HEK293 (cell line): ENCODE measurements around the gene TP53I11.

Source experiments
- BCL11B ChIP-seq: fragments of 450-650 bp; formaldehyde crosslinking; IDR thresholded peaks from 2 replicates; pipeline ENCODE4 v1.5.1; 2016; ENCODE audit warnings: low read depth, missing biosample characterization, missing genetic modification characterization
- KLF16 ChIP-seq: fragments of 450-650 bp; formaldehyde crosslinking; IDR thresholded peaks from 2 replicates; pipeline ENCODE4 v1.5.1; 2017; ENCODE audit warnings: missing biosample characterization, missing genetic modification characterization
- KLF8 ChIP-seq: fragments of 450-650 bp; formaldehyde crosslinking; IDR thresholded peaks from 2 replicates; pipeline ENCODE4 v1.5.1; 2016; ENCODE audit warnings: missing biosample characterization, missing genetic modification characterization
- MYNN ChIP-seq: fragments of 450-650 bp; formaldehyde crosslinking; IDR thresholded peaks from 2 replicates; pipeline ENCODE4 v1.5.1; 2016; ENCODE audit warnings: missing biosample characterization, missing genetic modification characterization, borderline replicate concordance
- SP2 ChIP-seq: fragments of 450-650 bp; formaldehyde crosslinking; IDR thresholded peaks from 2 replicates; pipeline ENCODE4 v1.5.1; 2016; ENCODE audit warnings: missing biosample characterization, missing genetic modification characterization
- SP7 ChIP-seq: fragments of 450-650 bp; formaldehyde crosslinking; IDR thresholded peaks from 2 replicates; pipeline ENCODE4 v1.5.1; 2016; ENCODE audit warnings: missing biosample characterization, missing genetic modification characterization
- YY2 ChIP-seq: fragments of 450-650 bp; formaldehyde crosslinking; IDR thresholded peaks from 2 replicates; pipeline ENCODE4 v1.5.1; 2016; ENCODE audit warnings: missing biosample characterization, missing genetic modification characterization
- ZBTB17 ChIP-seq: fragments of 450-650 bp; formaldehyde crosslinking; IDR thresholded peaks from 2 replicates; pipeline ENCODE4 v1.5.1; 2016; ENCODE audit warnings: missing biosample characterization, missing genetic modification characterization
- ZBTB8A ChIP-seq: fragments of 450-650 bp; formaldehyde crosslinking; IDR thresholded peaks from 2 replicates; pipeline ENCODE4 v1.5.1; 2016; ENCODE audit warnings: missing biosample characterization, missing genetic modification characterization
- ZNF157 ChIP-seq: fragments of 450-650 bp; formaldehyde crosslinking; IDR thresholded peaks from 2 replicates; pipeline ENCODE4 v1.5.1; 2016; ENCODE audit warnings: missing biosample characterization, missing genetic modification characterization
- ZNF239 ChIP-seq: fragments of 450-650 bp; formaldehyde crosslinking; IDR thresholded peaks from 2 replicates; pipeline ENCODE4 v1.5.1; 2016; ENCODE audit warnings: missing biosample characterization, missing genetic modification characterization
- ZNF341 ChIP-seq: fragments of 450-650 bp; formaldehyde crosslinking; IDR thresholded peaks from 2 replicates; pipeline ENCODE4; 2016; ENCODE audit warnings: low read depth, missing biosample characterization, missing genetic modification characterization
- ZNF404 ChIP-seq: fragments of 450-650 bp; formaldehyde crosslinking; IDR thresholded peaks from 2 replicates; pipeline ENCODE4 v1.5.1; 2017; ENCODE audit warnings: missing biosample characterization, missing genetic modification characterization
- ZNF416 ChIP-seq: fragments of 450-650 bp; formaldehyde crosslinking; IDR thresholded peaks from 2 replicates; pipeline ENCODE4 v1.5.1; 2016; ENCODE audit warnings: missing biosample characterization, missing genetic modification characterization
- ZNF473 ChIP-seq: fragments of 450-650 bp; formaldehyde crosslinking; IDR thresholded peaks from 2 replicates; pipeline ENCODE4 v1.5.1; 2017; ENCODE audit warnings: missing biosample characterization, missing genetic modification characterization
- ZNF560 ChIP-seq: fragments of 450-650 bp; formaldehyde crosslinking; IDR thresholded peaks from 2 replicates; pipeline ENCODE4 v1.5.1; 2017; ENCODE audit warnings: missing biosample characterization, missing genetic modification characterization, borderline replicate concordance
- ZNF571 ChIP-seq: fragments of 450-650 bp; formaldehyde crosslinking; IDR thresholded peaks from 2 replicates; pipeline ENCODE4 v1.5.0; 2017; ENCODE audit warnings: missing biosample characterization, missing genetic modification characterization
- ZNF626 ChIP-seq: fragments of 450-650 bp; sonication (Bioruptor Pico); formaldehyde crosslinking; IDR thresholded peaks from 2 replicates; pipeline ENCODE4 v1.5.1; 2018; ENCODE audit warnings: missing biosample characterization, missing genetic modification characterization, inconsistent platforms
- ZNF660 ChIP-seq: fragments of 450-650 bp; IDR thresholded peaks from 2 replicates; pipeline ENCODE4 v1.5.1; 2018; ENCODE audit warnings: missing biosample characterization, mild to moderate bottlenecking, missing genetic modification characterization
- ZNF76 ChIP-seq: fragments of 450-650 bp; formaldehyde crosslinking; IDR thresholded peaks from 2 replicates; pipeline ENCODE4; 2016; ENCODE audit warnings: low read depth, missing biosample characterization, missing genetic modification characterization, borderline replicate concordance
- ZNF777 ChIP-seq: fragments of 450-650 bp; formaldehyde crosslinking; IDR thresholded peaks from 2 replicates; pipeline ENCODE4 v1.5.1; 2017; ENCODE audit warnings: missing biosample characterization, missing genetic modification characterization, borderline replicate concordance
- TF ChIP-seq, protein P1 (sequence below): fragments of 450-650 bp; formaldehyde crosslinking; IDR thresholded peaks from 2 replicates; pipeline ENCODE4 v1.5.1; 2016; ENCODE audit warnings: missing biosample characterization, missing genetic modification characterization
- TF ChIP-seq, protein P2 (sequence below): fragments of 450-650 bp; formaldehyde crosslinking; IDR thresholded peaks from 2 replicates; pipeline ENCODE4; 2016; ENCODE audit warnings: missing biosample characterization, missing genetic modification characterization
- TF ChIP-seq, protein P3 (sequence below): fragments of 450-650 bp; formaldehyde crosslinking; IDR thresholded peaks from 2 replicates; pipeline ENCODE4 v1.5.1; 2016; ENCODE audit warnings: missing biosample characterization, missing genetic modification characterization
- TF ChIP-seq, protein P4 (sequence below): fragments of 450-650 bp; formaldehyde crosslinking; IDR thresholded peaks from 2 replicates; pipeline ENCODE4 v1.5.1; 2016; ENCODE audit warnings: missing biosample characterization, missing genetic modification characterization
- TF ChIP-seq, protein P5 (sequence below): fragments of 450-650 bp; formaldehyde crosslinking; IDR thresholded peaks from 2 replicates; pipeline ENCODE4 v1.5.1; 2017; ENCODE audit warnings: missing biosample characterization, missing genetic modification characterization
- TF ChIP-seq, protein P6 (sequence below): fragments of 450-650 bp; formaldehyde crosslinking; IDR thresholded peaks from 2 replicates; pipeline ENCODE4 v1.5.1; 2016; ENCODE audit warnings: missing biosample characterization, missing genetic modification characterization
- TF ChIP-seq, protein P7 (sequence below): fragments of 450-650 bp; formaldehyde crosslinking; IDR thresholded peaks from 2 replicates; pipeline ENCODE4 v1.5.1; 2016; ENCODE audit warnings: missing biosample characterization, missing genetic modification characterization
- TF ChIP-seq, protein P8 (sequence below): fragments of 450-650 bp; formaldehyde crosslinking; IDR thresholded peaks from 2 replicates; pipeline ENCODE4 v1.5.1; 2016; ENCODE audit warnings: missing biosample characterization, missing genetic modification characterization

The TP53I11 gene

DNA sequence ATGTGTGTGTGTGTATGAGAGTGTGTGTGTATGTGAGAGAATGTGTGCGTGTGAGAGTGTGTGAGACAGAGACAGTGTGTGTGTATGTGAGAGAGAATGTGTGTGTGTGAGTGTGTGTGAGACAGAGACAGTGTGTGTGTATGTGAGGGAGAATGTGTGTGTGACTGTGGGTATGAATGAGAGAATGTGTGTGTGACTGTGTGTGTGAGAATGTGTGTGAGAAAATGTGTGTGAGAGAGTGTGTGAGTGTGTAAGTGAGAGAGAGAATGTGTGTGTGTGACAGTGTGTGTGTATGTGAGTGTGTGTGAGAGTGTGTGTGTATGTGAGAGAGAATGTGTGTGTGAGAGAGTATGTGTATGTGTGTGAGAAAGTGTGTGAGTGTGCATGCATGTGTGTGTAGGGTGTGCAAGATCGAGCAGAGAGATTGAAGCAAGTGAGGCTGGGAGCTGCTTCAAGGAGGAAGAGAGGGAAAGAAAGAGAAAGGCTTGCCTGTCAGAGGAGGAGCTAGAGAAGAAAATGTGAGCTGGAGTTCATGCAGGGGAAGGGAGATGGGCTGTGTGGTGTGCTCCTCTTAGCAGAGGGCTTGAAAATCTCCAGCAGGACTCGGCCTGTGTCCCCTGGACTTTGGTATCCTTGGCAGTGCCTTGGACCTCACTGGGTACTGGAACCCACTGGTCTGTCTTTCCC lies 27.7 kb upstream of the TP53I11 start (continued):
- TF ChIP-seq, protein P1, sequence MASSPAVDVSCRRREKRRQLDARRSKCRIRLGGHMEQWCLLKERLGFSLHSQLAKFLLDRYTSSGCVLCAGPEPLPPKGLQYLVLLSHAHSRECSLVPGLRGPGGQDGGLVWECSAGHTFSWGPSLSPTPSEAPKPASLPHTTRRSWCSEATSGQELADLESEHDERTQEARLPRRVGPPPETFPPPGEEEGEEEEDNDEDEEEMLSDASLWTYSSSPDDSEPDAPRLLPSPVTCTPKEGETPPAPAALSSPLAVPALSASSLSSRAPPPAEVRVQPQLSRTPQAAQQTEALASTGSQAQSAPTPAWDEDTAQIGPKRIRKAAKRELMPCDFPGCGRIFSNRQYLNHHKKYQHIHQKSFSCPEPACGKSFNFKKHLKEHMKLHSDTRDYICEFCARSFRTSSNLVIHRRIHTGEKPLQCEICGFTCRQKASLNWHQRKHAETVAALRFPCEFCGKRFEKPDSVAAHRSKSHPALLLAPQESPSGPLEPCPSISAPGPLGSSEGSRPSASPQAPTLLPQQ (tag by site-specific recombination), result no peak
- TF ChIP-seq ZNF76 (tag by site-specific recombination) (no peak), ZNF473 (tag by site-specific recombination) (no peak), ZNF660 (no peak), YY2 (tag by site-specific recombination) (no peak), ZBTB17 (no peak), ZNF777 (tag by site-specific recombination) (no peak), MYNN (no peak), ZNF157 (tag by site-specific recombination) (peak; percentile 34; the same call in 1 of the 2 replicates), ZNF404 (tag by site-specific recombination) (no peak), ZNF571 (0 out of 2 replicates have a peak, but pooled peaks have one; percentile 45), SP7 (tag by site-specific recombination) (no peak), KLF16 (tag by site-specific recombination) (no peak), ZNF626 (tag by site-specific recombination) (no peak), ZNF560 (tag by site-specific recombination) (no peak), BCL11B (no peak), ZNF341 (no peak), SP2 (tag by site-specific recombination) (no peak), ZNF416 (tag by site-specific recombination) (no peak), ZBTB8A (tag by site-specific recombination) (no peak), ZNF239 (no peak), KLF8 (no peak)
- TF ChIP-seq, protein P2, sequence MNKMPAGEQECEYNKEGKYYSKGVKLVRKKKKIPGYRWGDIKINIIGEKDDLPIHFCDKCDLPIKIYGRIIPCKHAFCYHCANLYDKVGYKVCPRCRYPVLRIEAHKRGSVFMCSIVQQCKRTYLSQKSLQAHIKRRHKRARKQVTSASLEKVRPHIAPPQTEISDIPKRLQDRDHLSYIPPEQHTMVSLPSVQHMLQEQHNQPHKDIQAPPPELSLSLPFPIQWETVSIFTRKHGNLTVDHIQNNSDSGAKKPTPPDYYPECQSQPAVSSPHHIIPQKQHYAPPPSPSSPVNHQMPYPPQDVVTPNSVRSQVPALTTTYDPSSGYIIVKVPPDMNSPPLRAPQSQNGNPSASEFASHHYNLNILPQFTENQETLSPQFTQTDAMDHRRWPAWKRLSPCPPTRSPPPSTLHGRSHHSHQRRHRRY (tag by site-specific recombination), result no peak
- TF ChIP-seq, protein P3, sequence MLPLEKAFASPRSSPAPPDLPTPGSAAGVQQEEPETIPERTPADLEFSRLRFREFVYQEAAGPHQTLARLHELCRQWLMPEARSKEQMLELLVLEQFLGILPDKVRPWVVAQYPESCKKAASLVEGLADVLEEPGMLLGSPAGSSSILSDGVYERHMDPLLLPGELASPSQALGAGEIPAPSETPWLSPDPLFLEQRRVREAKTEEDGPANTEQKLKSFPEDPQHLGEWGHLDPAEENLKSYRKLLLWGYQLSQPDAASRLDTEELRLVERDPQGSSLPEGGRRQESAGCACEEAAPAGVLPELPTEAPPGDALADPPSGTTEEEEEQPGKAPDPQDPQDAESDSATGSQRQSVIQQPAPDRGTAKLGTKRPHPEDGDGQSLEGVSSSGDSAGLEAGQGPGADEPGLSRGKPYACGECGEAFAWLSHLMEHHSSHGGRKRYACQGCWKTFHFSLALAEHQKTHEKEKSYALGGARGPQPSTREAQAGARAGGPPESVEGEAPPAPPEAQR (tag by site-specific recombination), result no peak
- TF ChIP-seq, protein P4, sequence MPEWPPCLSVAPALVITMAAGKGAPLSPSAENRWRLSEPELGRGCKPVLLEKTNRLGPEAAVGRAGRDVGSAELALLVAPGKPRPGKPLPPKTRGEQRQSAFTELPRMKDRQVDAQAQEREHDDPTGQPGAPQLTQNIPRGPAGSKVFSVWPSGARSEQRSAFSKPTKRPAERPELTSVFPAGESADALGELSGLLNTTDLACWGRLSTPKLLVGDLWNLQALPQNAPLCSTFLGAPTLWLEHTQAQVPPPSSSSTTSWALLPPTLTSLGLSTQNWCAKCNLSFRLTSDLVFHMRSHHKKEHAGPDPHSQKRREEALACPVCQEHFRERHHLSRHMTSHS, result no peak
- TF ChIP-seq, protein P5, sequence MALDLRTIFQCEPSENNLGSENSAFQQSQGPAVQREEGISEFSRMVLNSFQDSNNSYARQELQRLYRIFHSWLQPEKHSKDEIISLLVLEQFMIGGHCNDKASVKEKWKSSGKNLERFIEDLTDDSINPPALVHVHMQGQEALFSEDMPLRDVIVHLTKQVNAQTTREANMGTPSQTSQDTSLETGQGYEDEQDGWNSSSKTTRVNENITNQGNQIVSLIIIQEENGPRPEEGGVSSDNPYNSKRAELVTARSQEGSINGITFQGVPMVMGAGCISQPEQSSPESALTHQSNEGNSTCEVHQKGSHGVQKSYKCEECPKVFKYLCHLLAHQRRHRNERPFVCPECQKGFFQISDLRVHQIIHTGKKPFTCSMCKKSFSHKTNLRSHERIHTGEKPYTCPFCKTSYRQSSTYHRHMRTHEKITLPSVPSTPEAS (tag by site-specific recombination), result peak; percentile 97
- TF ChIP-seq, protein P6, sequence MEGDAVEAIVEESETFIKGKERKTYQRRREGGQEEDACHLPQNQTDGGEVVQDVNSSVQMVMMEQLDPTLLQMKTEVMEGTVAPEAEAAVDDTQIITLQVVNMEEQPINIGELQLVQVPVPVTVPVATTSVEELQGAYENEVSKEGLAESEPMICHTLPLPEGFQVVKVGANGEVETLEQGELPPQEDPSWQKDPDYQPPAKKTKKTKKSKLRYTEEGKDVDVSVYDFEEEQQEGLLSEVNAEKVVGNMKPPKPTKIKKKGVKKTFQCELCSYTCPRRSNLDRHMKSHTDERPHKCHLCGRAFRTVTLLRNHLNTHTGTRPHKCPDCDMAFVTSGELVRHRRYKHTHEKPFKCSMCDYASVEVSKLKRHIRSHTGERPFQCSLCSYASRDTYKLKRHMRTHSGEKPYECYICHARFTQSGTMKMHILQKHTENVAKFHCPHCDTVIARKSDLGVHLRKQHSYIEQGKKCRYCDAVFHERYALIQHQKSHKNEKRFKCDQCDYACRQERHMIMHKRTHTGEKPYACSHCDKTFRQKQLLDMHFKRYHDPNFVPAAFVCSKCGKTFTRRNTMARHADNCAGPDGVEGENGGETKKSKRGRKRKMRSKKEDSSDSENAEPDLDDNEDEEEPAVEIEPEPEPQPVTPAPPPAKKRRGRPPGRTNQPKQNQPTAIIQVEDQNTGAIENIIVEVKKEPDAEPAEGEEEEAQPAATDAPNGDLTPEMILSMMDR (tag by site-specific recombination), result no peak
- TF ChIP-seq, protein P7, sequence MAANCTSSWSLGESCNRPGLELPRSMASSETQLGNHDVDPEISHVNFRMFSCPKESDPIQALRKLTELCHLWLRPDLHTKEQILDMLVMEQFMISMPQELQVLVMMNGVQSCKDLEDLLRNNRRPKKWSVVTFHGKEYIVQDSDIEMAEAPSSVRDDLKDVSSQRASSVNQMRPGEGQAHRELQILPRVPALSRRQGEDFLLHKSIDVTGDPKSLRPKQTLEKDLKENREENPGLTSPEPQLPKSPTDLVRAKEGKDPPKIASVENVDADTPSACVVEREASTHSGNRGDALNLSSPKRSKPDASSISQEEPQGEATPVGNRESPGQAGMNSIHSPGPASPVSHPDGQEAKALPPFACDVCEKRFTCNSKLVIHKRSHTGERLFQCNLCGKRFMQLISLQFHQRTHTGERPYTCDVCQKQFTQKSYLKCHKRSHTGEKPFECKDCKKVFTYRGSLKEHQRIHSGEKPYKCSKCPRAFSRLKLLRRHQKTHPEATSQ, result no peak
- TF ChIP-seq, protein P8, sequence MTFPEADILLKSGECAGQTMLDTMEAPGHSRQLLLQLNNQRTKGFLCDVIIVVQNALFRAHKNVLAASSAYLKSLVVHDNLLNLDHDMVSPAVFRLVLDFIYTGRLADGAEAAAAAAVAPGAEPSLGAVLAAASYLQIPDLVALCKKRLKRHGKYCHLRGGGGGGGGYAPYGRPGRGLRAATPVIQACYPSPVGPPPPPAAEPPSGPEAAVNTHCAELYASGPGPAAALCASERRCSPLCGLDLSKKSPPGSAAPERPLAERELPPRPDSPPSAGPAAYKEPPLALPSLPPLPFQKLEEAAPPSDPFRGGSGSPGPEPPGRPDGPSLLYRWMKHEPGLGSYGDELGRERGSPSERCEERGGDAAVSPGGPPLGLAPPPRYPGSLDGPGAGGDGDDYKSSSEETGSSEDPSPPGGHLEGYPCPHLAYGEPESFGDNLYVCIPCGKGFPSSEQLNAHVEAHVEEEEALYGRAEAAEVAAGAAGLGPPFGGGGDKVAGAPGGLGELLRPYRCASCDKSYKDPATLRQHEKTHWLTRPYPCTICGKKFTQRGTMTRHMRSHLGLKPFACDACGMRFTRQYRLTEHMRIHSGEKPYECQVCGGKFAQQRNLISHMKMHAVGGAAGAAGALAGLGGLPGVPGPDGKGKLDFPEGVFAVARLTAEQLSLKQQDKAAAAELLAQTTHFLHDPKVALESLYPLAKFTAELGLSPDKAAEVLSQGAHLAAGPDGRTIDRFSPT (tag by site-specific recombination), result no peak
